HL-60 (cell line): Measurements from ENCODE around the gene FSIP1.

Source experiments
- SPI1 ChIP-seq: IDR thresholded peaks from 2 replicates; pipeline ENCODE4 v1.6.1; 2012; ENCODE audit warnings: low read depth, mild to moderate bottlenecking, borderline replicate concordance
- TF ChIP-seq, protein P1 (sequence below): IDR thresholded peaks from one replicate; pipeline ENCODE4 v1.5.1; 2011; ENCODE audit warnings: low read length, control low read depth, inconsistent platforms; ENCODE audit not compliant: insufficient read depth

- TF ChIP-seq, protein P1, sequence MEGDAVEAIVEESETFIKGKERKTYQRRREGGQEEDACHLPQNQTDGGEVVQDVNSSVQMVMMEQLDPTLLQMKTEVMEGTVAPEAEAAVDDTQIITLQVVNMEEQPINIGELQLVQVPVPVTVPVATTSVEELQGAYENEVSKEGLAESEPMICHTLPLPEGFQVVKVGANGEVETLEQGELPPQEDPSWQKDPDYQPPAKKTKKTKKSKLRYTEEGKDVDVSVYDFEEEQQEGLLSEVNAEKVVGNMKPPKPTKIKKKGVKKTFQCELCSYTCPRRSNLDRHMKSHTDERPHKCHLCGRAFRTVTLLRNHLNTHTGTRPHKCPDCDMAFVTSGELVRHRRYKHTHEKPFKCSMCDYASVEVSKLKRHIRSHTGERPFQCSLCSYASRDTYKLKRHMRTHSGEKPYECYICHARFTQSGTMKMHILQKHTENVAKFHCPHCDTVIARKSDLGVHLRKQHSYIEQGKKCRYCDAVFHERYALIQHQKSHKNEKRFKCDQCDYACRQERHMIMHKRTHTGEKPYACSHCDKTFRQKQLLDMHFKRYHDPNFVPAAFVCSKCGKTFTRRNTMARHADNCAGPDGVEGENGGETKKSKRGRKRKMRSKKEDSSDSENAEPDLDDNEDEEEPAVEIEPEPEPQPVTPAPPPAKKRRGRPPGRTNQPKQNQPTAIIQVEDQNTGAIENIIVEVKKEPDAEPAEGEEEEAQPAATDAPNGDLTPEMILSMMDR, result no peak
- no peak for TF ChIP-seq SPI1
These were observed 4.6 kb downstream of the FSIP1 start for GRCh38 chr15:39778021-39778420.
